CD4-positive, alpha-beta T cell treated with Interleukin-15 for 4 hours (primary cell): ENCODE measurements around the gene SLIT3.

ENCODE experiments used
- DNase-seq: peaks from one replicate; pipeline ENCODE4 v3.0.0-alpha.2; 2020; ENCODE audit warnings: low spot score

SLIT3 gene

DNA sequence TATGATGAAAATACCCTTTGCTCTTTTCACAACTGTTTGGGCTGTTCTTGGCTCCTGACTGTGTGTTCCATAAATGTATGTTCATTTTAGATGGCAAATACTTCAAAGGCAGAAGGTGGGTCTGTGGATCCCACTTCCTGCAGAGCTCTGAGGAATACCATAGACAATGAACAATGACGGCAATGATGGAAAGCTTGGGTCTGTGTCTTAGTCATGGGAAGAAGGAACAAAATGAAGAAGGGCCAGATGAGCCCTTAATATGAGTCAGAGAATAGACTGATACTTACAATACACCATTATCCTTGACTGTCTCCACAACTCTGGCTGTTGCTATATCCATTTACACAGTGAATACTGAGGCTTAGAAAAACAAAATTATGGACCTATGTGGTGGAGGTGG, 126.0 kb downstream of the SLIT3 start:
- DNase-seq = no peak

DNA sequence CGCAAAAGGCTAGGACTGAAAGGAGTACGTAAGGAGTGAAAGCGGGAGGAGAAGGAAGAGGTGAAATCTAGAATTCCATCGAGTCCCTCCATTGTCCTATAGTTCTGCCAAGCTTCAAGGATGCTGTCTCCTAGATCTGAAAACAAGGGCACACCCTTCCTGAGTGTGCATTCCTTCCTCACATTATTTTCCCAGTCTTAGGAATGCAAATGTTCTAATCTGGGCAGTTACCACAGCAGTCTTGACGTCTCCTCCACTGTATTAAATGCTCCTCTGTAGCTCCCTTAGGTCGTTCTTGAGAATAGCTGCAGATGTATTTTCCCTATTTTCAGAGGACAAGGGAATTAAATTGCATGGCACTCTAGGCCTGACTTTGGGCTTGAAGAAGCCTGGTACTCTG, 127.6 kb downstream of the SLIT3 start:
- no peak for DNase-seq

DNA sequence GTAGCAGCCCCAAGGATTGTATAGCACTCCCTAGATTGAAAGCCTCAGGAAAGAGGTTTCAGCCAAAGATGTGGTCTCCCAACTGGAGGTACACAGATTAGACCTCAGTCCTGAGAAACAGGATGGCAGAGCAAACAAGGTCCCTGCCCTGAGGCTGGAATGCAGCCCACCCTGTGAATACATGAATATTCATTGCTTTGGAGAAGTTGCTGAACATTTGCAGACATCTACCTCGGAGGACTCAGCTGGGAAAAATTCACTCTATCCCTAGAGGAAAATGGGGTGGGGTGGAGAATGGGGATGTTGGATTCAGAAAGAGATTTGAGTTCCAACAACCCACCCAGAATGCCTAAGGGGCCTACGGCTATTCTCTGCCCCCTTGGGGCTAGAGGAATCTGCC, 129.4 kb downstream of the SLIT3 start:
- DNase-seq = no peak

DNA sequence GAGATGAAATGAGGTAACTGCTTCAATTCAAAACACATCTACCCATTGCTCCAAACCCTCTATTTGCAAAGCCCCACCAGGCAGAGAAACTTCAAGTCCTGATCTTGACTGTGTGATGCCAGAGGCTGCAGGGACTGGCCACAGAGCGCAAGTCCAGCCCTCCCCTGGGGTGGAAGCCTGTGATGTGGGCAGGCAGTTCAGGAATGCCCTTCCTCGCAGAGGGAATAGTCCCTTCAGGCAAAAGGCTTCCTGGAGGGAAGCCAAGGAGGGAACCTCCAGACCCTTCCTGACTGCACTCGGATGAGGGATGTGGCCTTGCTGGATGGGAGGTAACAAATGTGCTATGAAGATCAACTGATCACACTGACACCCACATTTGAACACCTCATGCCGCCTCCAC, 131.2 kb downstream of the SLIT3 start:
- no peak for DNase-seq

DNA sequence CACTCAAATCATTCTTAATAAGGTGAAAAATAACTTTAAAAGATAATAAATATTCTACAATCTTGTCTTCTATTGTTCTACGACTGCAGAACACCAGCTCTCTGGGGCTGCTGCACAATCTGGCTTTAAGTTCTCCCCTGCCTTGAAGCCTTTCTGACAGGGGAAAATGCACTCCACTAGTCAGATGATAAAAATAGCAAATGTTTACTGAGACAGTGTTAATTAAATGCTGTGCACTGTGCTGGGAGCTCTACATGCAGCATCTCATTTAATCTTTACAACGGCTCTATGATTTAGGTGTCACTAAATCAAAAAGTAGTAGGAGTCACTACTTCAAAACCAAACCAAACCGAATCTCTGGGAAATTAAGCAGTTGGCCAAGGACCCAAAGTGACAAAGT, 132.7 kb downstream of the SLIT3 start:
- no peak for DNase-seq

DNA sequence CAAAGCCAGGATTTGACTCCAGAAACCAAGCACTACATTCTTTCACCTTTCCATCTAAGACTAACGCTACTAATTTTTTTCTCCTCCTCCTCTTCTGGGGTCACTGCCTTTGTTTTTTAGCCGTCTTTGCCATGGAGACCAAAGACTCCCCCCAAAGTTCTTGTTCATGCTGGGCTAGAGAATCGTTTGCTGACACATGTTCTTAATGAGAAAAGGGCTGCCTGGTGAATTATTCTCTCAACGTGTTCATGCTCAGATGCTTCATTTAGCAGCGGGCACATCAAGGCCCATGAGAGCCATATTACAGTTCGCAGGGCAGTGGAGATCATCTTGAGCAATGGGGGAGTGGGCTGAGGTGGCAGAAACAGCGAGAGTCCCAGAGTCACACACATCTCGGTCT, 134.9 kb downstream of the SLIT3 start:
- no peak for DNase-seq

DNA sequence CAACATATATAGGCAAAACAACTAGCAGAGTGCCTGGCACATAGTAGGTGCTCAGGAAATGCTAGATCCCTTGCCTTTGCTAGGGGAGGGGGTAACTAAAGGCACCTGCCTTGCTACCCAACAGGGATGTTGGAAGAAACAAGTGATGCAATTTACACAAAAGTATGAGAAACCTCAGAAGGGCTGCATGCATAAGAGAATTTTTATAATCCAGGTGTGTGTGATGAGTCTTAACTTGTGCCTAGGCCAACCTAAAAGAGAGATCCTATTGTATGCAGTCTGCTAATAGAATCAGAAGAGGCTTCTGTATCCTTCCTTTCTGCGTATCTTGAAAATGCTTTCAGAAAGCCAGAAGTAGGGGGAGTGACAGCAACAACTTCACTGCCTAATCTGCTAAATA, 135.9 kb downstream of the SLIT3 start:
- no peak for DNase-seq

DNA sequence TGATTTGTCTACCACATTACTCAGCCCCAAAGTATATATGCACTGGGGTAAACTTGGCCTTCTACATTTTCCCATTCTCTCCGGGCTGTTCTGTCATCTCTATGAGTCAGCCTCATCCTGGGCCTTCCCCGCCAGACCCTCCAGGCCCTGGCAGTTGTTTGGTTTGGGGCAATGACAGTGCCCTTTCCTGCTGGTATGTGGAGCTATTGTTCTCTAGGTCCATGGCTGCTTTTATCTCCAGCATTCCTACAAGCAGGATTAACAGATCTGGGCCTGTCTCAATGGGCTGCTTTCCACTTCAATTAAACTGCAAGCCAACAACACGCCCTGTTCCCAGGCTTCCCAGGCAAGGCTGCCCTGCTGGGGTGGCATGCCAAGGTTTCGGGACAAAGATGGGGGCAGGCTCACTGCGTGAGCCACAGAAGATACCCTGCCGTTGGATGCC, 136.4 kb downstream of the SLIT3 start:
- DNase-seq = no peak

DNA sequence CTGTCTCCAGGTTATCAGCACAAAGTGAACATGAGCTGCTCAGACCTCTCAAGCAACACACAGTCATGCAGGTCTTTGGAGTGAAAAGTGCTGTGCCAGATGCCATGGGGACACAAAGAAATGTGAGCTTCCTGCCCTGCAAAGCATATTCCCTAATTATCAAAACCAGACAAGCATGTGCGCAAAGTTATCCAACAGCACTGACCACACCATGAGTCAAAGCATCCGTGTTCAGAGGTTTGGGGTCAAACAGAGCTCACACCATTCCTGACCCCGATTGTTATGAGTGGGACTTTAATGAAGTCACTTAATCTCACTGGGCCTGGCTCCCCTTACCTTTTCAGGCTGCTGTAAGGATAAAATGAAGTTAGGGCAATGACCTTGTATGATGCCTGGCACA, 138.5 kb downstream of the SLIT3 start:
- DNase-seq = no peak

DNA sequence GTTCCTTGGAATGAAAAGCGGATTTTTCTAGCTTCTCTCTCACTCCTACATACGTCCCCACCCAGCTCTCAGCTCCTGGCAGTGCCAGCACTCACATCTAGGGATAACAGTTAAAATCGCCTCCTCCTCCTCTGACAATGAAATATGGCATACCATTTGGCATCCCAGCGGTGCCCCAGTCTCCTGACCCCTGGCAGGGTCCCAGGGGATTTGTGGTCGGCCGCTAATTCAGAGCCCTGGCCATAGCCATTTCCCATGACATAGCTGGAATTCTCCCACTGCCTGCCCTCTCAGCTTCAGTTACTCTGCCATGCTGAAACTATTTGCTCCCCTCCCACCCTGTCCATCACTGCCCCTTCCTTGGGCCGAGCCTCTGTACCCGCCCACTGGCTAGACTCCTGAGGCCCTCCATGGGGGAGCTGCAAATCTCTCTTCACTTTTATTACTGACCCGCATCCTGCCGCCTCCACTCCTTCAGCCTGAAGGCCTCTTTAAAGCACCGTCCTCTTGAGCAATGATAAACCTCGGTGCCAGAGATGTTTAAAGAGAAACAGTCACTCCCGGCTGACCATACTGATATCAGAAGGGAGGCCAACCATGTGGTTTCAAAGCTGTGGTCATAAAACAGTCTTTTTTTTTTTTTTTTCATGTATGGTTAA, 139.8 kb downstream of the SLIT3 start:
- no peak for DNase-seq

DNA sequence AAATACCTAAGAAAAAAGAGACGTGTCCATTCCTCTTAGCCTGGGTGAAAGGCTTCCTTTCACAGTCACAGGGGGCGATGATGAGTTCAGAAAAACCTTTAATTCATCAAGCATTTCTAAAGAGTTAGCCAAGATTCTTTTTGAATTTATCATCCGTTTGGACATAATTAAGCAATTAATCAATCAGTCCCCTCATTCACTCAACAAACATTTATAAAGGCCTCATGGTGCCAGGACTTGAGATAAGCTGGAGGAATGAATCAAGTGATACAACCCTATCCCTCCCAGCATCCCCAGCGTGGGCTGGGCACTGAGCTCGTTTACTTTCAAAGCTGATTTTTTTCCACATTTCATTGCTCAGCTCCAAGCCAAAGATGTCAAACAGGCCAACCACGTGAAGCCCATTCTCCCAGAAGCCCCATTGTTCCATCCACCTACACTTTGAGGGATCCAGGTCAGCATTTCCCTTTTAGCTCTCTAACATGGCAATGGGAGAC, 140.5 kb downstream of the SLIT3 start:
- no peak for DNase-seq

DNA sequence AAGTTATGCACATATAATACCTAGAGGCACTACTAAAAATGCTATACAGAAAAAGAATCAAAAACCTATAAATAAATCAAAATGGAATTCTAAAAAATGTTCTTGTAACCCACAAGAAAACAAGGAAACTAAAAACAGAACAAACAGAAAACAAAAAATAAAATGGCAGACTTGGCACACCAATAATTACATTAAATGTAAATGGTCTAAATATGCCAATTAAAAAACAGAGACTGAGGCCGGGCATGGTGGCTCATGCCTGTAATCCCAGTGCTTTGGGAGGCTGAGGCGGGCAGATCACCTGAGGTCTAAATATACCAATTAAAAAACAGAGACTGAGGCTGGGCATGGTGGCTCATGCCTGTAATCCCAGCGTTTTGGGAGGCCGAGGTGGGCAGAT, 142.2 kb downstream of the SLIT3 start:
- no peak for DNase-seq

DNA sequence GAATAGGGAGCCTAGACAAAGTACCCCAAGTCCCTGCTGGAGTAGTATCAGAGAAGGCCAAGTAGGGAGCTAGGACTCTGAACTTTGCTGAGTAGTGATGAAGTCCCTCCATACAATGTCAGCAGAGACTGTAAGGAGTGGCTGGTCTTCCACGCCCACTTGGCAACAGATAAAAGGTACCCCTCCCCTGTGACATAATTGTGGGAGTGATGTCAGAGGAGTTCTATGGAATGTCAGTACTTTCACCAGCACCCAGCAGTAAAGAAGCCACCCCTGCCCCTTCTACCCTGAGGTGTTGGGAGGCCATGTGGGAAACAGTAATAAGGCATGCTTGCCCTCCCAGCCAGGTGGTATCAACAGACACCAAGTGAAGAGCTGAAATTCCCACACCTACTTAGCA, 143.9 kb downstream of the SLIT3 start:
- DNase-seq = no peak

DNA sequence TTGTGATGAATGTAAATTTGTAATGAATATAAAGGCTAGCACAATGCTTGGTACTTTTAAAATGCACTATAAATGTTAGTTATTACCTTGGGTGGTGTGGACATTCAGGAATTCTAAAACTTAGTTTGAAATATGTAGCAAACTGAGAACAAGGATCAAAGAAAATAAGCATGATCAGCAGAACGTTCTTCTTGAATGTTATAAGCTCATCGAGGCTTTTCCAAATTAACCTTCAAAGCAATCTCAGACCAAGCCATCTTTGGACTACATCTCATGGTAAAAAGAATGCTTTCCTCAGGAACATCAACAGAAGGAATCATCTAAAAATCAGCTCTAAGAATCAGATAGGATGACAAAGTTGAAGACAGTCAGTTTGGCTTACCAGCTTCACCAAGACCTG, 146.3 kb downstream of the SLIT3 start:
- no peak for DNase-seq

DNA sequence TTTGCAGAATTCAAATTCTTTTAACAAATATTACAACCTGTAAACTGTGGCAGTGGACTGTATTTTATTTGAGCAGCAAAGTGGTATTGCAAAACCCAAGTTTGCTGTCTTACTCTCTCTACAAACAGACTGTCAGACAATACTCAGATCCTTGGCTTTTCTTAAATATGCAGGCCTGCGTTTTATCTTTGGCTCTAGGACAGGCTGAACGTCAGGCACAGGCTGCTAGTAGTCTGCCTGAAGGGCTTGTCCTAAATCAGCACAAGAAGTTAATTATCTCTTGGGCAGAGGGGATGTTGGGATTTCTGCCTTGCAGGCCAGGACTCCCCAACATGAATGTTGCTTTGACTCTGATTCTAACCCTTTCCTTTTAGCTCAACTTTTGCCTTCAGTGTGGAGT, 147.5 kb downstream of the SLIT3 start:
- no peak for DNase-seq

DNA sequence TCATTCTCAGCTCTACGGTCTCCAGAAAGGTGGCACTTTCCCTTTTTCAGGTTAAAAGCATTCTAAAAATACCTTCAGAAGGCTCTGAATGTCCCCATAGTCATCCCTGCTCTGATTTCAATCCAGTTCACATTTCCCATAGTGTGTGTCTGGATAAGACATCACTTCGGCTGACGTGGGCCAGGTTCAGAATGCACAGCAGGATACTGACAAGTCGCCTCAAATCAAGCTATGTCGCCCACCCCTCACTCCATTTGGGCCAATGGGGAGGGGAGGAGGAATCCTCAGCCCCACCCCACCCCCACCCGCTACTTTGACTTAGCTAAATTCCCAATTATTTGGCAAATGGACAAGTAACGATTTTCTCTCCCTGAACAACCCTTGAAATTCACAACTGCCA, 148.0 kb downstream of the SLIT3 start:
- DNase-seq = no peak

DNA sequence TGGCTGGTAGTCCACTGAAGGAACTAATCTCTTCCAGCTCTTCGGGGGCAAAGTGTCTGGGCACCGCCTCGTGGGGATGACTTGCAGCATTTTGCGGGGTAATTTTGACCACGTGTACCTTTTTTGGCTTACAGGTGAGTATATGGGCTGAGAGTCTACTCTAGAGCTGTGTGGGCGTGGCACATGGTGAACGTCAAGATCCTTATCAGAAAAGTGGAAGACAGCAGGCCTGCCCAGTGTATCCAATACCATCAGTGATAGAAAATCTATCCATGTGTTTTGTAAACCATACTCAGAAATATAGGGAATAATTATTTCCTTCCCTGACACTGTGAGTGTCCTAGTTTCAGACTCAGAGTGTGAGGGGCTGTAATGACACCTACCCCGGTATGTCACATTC, 148.5 kb downstream of the SLIT3 start:
- no peak for DNase-seq

DNA sequence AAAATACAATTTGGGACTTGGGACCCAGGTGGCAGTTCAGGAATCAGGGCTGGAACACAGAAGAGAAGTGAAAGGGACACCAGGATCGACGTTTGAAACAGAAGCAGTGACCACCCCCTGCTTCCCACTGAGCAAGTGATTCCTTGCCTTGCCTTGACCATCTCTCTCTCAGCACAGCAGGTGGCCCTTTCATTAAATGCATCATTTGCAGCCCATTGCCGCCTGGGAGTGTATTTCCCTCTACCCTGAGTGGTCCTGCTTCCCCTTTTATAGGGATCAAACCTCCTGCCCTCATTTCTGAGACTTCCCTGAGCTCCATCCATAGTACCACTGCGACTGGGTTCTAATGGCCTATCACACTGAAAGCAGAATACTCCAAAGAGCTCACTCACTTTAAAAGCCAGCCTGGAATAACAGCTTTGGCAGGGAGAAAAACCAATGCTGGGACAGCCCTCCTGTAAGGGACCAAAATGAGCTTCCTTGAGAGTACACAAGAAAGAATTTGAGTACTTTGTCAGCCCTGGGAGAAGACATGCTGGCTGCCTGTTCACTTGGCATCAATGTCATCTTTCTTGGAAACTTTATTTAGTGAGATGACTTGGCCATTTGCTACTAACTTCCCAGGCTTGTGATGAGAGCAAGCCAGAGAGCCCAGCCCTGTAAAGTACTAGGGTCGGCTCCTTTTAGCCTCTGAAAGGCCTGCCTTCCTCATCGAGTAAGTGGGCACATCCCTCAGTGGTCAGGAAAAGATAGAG, 149.7 kb downstream of the SLIT3 start:
- no peak for DNase-seq

DNA sequence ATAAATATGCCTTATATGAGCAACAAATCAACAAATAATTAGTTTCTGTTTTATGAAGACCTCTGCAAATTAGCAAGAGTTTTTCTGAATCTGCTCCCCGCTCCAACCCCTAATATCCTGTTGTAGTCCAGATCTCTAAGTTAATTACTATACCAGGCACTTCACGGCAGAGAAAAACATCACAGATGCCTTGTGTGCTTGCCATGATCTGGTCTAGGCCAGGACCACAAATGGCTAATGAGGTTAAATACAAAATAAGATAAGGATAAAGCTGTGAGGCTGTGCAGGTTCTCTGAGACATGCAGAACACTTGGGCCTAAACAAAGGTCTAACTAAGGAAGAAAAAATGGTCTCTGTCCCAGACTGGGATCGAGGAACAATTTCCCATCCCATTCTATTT, 150.8 kb downstream of the SLIT3 start:
- DNase-seq = no peak

DNA sequence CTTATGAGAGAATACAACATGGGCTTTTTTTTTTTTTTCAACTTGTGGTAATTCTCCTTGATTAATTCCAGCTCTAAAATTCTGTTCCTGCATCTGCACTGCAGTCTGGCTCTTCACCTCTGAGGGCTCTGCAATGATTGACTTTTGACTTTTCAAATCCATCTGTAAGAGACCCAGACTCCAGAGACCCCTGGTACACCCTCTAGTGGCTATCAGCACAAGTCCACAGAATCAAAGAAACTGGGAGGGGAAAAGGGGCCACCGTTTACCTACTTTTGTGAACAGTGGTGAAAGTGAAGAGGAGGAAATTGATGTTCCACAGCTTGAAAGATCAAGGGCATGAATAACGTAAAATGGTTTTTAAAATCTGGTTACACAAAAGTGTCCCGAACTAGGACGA, 151.6 kb downstream of the SLIT3 start:
- no peak for DNase-seq

DNA sequence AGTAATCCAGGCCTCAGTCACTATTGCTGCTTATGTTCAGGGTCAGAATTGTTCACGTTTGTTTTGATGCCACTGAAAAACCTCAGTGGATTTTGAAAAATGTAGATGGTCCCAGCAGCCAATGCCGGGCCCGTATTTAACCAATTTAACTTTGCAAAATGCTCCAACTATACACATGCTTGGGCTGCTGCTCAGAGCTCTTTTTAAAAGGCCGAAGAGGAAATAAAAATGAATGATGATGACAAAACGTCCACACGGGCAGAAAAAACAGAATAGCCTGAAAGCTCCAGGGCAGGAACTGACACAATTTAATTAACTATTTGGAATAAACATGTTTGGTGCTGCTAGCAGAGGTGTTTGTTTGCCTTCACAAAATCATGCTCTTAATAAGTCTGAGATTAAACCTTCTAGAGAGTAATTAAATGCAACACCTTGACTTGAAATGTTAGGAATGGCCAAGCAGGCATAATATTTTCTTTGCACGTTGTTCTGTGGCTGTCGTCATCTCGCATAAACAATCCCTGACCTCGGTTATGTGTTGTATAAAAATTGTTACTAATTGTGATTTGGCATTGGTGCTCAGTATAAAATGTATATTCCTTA, 152.7 kb downstream of the SLIT3 start:
- no peak for DNase-seq

DNA sequence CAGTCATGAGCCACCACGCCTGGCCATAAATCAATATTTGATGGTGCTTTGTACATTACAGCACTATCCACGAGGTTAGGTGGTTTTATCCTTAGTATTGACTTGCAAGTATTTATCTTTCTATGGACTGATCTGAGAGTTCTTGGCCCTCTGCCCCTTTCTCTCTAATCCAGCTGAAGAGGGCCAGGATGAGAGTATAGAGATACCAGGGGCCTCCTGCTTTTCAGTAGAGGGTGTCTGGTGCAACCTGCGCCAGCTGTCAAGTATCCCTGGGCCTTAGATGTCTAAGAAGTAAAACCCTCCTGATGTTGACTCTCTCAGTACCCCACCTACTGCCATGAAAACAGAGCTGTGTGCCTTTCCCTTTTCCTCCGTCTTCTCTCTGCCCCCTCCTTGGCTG, 153.4 kb downstream of the SLIT3 start:
- DNase-seq = no peak

DNA sequence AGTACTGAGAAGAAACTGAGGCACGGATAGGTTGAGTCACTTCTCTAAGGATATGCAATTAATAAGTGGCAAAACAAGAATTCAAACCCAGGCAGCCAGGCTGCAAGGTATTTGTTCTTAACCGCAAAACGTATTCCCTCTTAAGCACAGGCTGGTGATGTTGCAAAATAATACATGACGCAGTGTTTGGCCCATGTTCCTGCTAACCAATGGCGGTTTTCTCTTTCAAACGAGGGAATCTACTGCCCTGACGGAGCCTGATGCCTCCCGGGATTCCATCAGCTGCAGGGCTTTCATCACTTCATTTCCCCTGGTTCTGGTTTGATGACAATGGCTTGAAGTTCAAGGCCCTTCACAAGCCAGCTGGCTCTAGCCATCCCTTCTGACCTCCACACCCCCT, 154.8 kb downstream of the SLIT3 start:
- DNase-seq = no peak
